Ecto neural progenitor cell (in vitro differentiated cells): ENCODE measurements around the gene ROR2.

Source experiments
- DNase-seq: peaks from one replicate; pipeline ENCODE4 v3.0.0-alpha.2; 2018; ENCODE audit warnings: low spot score

ROR2 gene

GRCh38 chr9:91741522-91741921, 208.5 kb downstream of the ROR2 start:
- DNase-seq = no peak

GRCh38 chr9:91740701-91741100, 209.3 kb downstream of the ROR2 start:
- no peak for DNase-seq

GRCh38 chr9:91736898-91737601, 213.0 kb downstream of the ROR2 start:
- no peak for DNase-seq

GRCh38 chr9:91736311-91736710, 213.7 kb downstream of the ROR2 start:
- DNase-seq = no peak

- no peak for DNase-seq
These were observed 215.0 kb downstream of the ROR2 start for GRCh38 chr9:91735049-91735448.

GRCh38 chr9:91734371-91734981, 215.6 kb downstream of the ROR2 start:
- DNase-seq = peak; percentile 80

- DNase-seq = no peak
These were observed 216.9 kb downstream of the ROR2 start for GRCh38 chr9:91733006-91733624.

- no peak for DNase-seq
These were observed 217.6 kb downstream of the ROR2 start for GRCh38 chr9:91732187-91733005.

GRCh38 chr9:91730806-91731205, 219.2 kb downstream of the ROR2 start:
- no peak for DNase-seq

GRCh38 chr9:91729558-91729842, 220.5 kb downstream of the ROR2 start:
- no peak for DNase-seq

GRCh38 chr9:91727972-91728371, 222.1 kb downstream of the ROR2 start:
- DNase-seq = no peak

GRCh38 chr9:91727316-91727861, 222.6 kb downstream of the ROR2 start:
- DNase-seq = peak; percentile 59

- no peak for DNase-seq
These were observed 223.5 kb downstream of the ROR2 start for GRCh38 chr9:91726406-91727100.

GRCh38 chr9:91725651-91726050, 224.4 kb downstream of the ROR2 start:
- no peak for DNase-seq

GRCh38 chr9:91724609-91725505, 225.2 kb downstream of the ROR2 start:
- DNase-seq = no peak

- no peak for DNase-seq
These were observed 226.0 kb downstream of the ROR2 start for GRCh38 chr9:91724068-91724440.

GRCh38 chr9:91723420-91724067, 226.5 kb downstream of the ROR2 start:
- no peak for DNase-seq

- DNase-seq = no peak
These were observed 229.0 kb downstream of the ROR2 start for GRCh38 chr9:91720751-91721705.

- no peak for DNase-seq
These were observed 229.7 kb downstream of the ROR2 start for GRCh38 chr9:91720313-91720712.
